Measurements from ENCODE around the gene AGPAT2.
"Not testable (repeated sequence)": the region's sequence is repeated elsewhere in the genome, so short reads cannot be mapped to it uniquely, and the experiment has no call there.

AGPAT2 gene

GRCh38 chr9:136705564-136705963, 18.3 kb upstream of the AGPAT2 start:
- peaks cover 4% of the 10 kb centered on the region for H3K27me3 ChIP-seq (ENCODE audit: control insufficient read depth, insufficient read depth, low read length)
- no peak overlapping the region for H3K9ac ChIP-seq (ENCODE audit: low read length)
- H3K36me3 ChIP-seq (ENCODE audit: control insufficient read depth, insufficient read depth, low read length), result no peaks in the 10 kb centered on the region
- no peak overlapping the region for H3K27ac ChIP-seq (ENCODE audit: low read depth, low read length)
- no peak overlapping the region for H3K4me3 ChIP-seq (ENCODE audit: low read length)
- no peaks in the 10 kb centered on the region for H3K4me1 ChIP-seq (ENCODE audit: control insufficient read depth, insufficient read depth, low read length)

GRCh38 chr9:136704741-136705140, 17.5 kb upstream of the AGPAT2 start:
- not testable (repeated sequence) for H3K4me1 ChIP-seq (ENCODE audit: control insufficient read depth, insufficient read depth, low read length); H3K36me3 ChIP-seq (ENCODE audit: control insufficient read depth, insufficient read depth, low read length); H3K27me3 ChIP-seq (ENCODE audit: control insufficient read depth, insufficient read depth, low read length); H3K27ac ChIP-seq (ENCODE audit: low read depth, low read length); H3K4me3 ChIP-seq (ENCODE audit: low read length); H3K9ac ChIP-seq (ENCODE audit: low read length)

- Histone ChIP-seq H3K9ac (ENCODE audit: low read length) (no peak overlapping the region), H3K27me3 (ENCODE audit: control insufficient read depth, insufficient read depth, low read length) (peaks cover 4% of the 10 kb centered on the region), H3K4me3 (ENCODE audit: low read length) (no peak overlapping the region), H3K4me1 (ENCODE audit: control insufficient read depth, insufficient read depth, low read length) (no peaks in the 10 kb centered on the region), H3K36me3 (ENCODE audit: control insufficient read depth, insufficient read depth, low read length) (no peaks in the 10 kb centered on the region), H3K27ac (ENCODE audit: low read depth, low read length) (no peak overlapping the region)
Observed at GRCh38 chr9:136703276-136703860, 16.1 kb upstream of the AGPAT2 start.

GRCh38 chr9:136701668-136702053, 14.4 kb upstream of the AGPAT2 start:
- Histone ChIP-seq H3K9ac (ENCODE audit: low read length) (no peak overlapping the region), H3K36me3 (ENCODE audit: control insufficient read depth, insufficient read depth, low read length) (no peaks in the 10 kb centered on the region), H3K27ac (ENCODE audit: low read depth, low read length) (no peak overlapping the region)

GRCh38 chr9:136700959-136701667, 13.9 kb upstream of the AGPAT2 start:
- H3K36me3 ChIP-seq (ENCODE audit: control insufficient read depth, insufficient read depth, low read length), result no peaks in the 10 kb centered on the region
- peaks cover 4% of the 10 kb centered on the region for H3K27me3 ChIP-seq (ENCODE audit: control insufficient read depth, insufficient read depth, low read length)
- H3K9ac ChIP-seq (ENCODE audit: low read length), result no peak overlapping the region
- no peaks in the 10 kb centered on the region for H3K4me1 ChIP-seq (ENCODE audit: control insufficient read depth, insufficient read depth, low read length)
- no peak overlapping the region for H3K4me3 ChIP-seq (ENCODE audit: low read length)
- H3K27ac ChIP-seq (ENCODE audit: low read depth, low read length), result no peak overlapping the region

More at GRCh38 chr9:136701668-136702053, 14.4 kb upstream of the AGPAT2 start:
- Histone ChIP-seq H3K27me3 (ENCODE audit: control insufficient read depth, insufficient read depth, low read length) (peaks cover 4% of the 10 kb centered on the region), H3K4me3 (ENCODE audit: low read length) (no peak overlapping the region), H3K4me1 (ENCODE audit: control insufficient read depth, insufficient read depth, low read length) (no peaks in the 10 kb centered on the region)

- H3K36me3 ChIP-seq (ENCODE audit: control insufficient read depth, insufficient read depth, low read length), result no peaks in the 10 kb centered on the region
- H3K27me3 ChIP-seq (ENCODE audit: control insufficient read depth, insufficient read depth, low read length), result peaks cover 4% of the 10 kb centered on the region
- H3K4me1 ChIP-seq (ENCODE audit: control insufficient read depth, insufficient read depth, low read length), result no peaks in the 10 kb centered on the region
- H3K4me3 ChIP-seq (ENCODE audit: low read length), result no peak overlapping the region
- no peak overlapping the region for H3K27ac ChIP-seq (ENCODE audit: low read depth, low read length)
- H3K9ac ChIP-seq (ENCODE audit: low read length), result no peak overlapping the region
Observed at GRCh38 chr9:136700304-136700703, 13.0 kb upstream of the AGPAT2 start.

- no peak overlapping the region for H3K27ac ChIP-seq (ENCODE audit: low read depth, low read length)
- peaks cover 4% of the 10 kb centered on the region for H3K27me3 ChIP-seq (ENCODE audit: control insufficient read depth, insufficient read depth, low read length)
- H3K36me3 ChIP-seq (ENCODE audit: control insufficient read depth, insufficient read depth, low read length), result no peaks in the 10 kb centered on the region
- no peaks in the 10 kb centered on the region for H3K4me1 ChIP-seq (ENCODE audit: control insufficient read depth, insufficient read depth, low read length)
- H3K9ac ChIP-seq (ENCODE audit: low read length), result no peak overlapping the region
- no peak overlapping the region for H3K4me3 ChIP-seq (ENCODE audit: low read length)
Observed at GRCh38 chr9:136698635-136699246, 11.5 kb upstream of the AGPAT2 start.

- no peak overlapping the region for H3K4me3 ChIP-seq (ENCODE audit: low read length)
- peaks cover 4% of the 10 kb centered on the region for H3K27me3 ChIP-seq (ENCODE audit: control insufficient read depth, insufficient read depth, low read length)
- H3K4me1 ChIP-seq (ENCODE audit: control insufficient read depth, insufficient read depth, low read length), result no peaks in the 10 kb centered on the region
- no peaks in the 10 kb centered on the region for H3K36me3 ChIP-seq (ENCODE audit: control insufficient read depth, insufficient read depth, low read length)
- H3K9ac ChIP-seq (ENCODE audit: low read length), result no peak overlapping the region
- no peak overlapping the region for H3K27ac ChIP-seq (ENCODE audit: low read depth, low read length)
Observed at GRCh38 chr9:136697821-136698526, 10.7 kb upstream of the AGPAT2 start.

- no peaks in the 10 kb centered on the region for H3K36me3 ChIP-seq (ENCODE audit: control insufficient read depth, insufficient read depth, low read length)
- H3K9ac ChIP-seq (ENCODE audit: low read length), result no peak overlapping the region
- H3K27me3 ChIP-seq (ENCODE audit: control insufficient read depth, insufficient read depth, low read length), result peaks cover 4% of the 10 kb centered on the region
- H3K4me1 ChIP-seq (ENCODE audit: control insufficient read depth, insufficient read depth, low read length), result no peaks in the 10 kb centered on the region
- no peak overlapping the region for H3K27ac ChIP-seq (ENCODE audit: low read depth, low read length)
- no peak overlapping the region for H3K4me3 ChIP-seq (ENCODE audit: low read length)
Observed at GRCh38 chr9:136697146-136697820, 10.0 kb upstream of the AGPAT2 start.

- no peak overlapping the region for H3K4me3 ChIP-seq (ENCODE audit: low read length)
- no peaks in the 10 kb centered on the region for H3K36me3 ChIP-seq (ENCODE audit: control insufficient read depth, insufficient read depth, low read length)
- no peaks in the 10 kb centered on the region for H3K4me1 ChIP-seq (ENCODE audit: control insufficient read depth, insufficient read depth, low read length)
- no peak overlapping the region for H3K27ac ChIP-seq (ENCODE audit: low read depth, low read length)
- H3K27me3 ChIP-seq (ENCODE audit: control insufficient read depth, insufficient read depth, low read length), result peaks cover under 1% of the 10 kb centered on the region
- no peak overlapping the region for H3K9ac ChIP-seq (ENCODE audit: low read length)
Observed at GRCh38 chr9:136696502-136696901, 9.2 kb upstream of the AGPAT2 start.

- H3K4me1 ChIP-seq (ENCODE audit: control insufficient read depth, insufficient read depth, low read length), result peaks cover 1% of the 10 kb centered on the region
- no peak overlapping the region for H3K4me3 ChIP-seq (ENCODE audit: low read length)
- H3K27me3 ChIP-seq (ENCODE audit: control insufficient read depth, insufficient read depth, low read length), result no peaks in the 10 kb centered on the region
- no peak overlapping the region for H3K27ac ChIP-seq (ENCODE audit: low read depth, low read length)
- H3K9ac ChIP-seq (ENCODE audit: low read length), result no peak overlapping the region
- H3K36me3 ChIP-seq (ENCODE audit: control insufficient read depth, insufficient read depth, low read length), result no peaks in the 10 kb centered on the region
Observed at GRCh38 chr9:136695955-136696354, 8.7 kb upstream of the AGPAT2 start.

GRCh38 chr9:136695435-136695895, 8.2 kb upstream of the AGPAT2 start:
- Histone ChIP-seq H3K27ac (ENCODE audit: low read depth, low read length) (no peak overlapping the region), H3K36me3 (ENCODE audit: control insufficient read depth, insufficient read depth, low read length) (no peaks in the 10 kb centered on the region), H3K4me3 (ENCODE audit: low read length) (no peak overlapping the region), H3K4me1 (ENCODE audit: control insufficient read depth, insufficient read depth, low read length) (peaks cover 6% of the 10 kb centered on the region), H3K9ac (ENCODE audit: low read length) (no peak overlapping the region), H3K27me3 (ENCODE audit: control insufficient read depth, insufficient read depth, low read length) (no peaks in the 10 kb centered on the region)
